Skeletal muscle satellite cell (primary cell): ENCODE data around the gene MORN3. TPM values are rescaled to one million over a fixed set of nuclear protein-coding genes. Genes with fewer than 3 reads are reported as not detected.
"Not testable (repeated sequence)": the region's sequence is repeated elsewhere in the genome, so short reads cannot be mapped to it uniquely, and the experiment has no call there.

Experiments used
- H3K27me3 ChIP-seq: 2 replicates; pipeline ENCODE4 v1.7.0; 2013; ENCODE audit warnings: low read length; ENCODE audit not compliant: control insufficient read depth, insufficient read depth
- H3K36me3 ChIP-seq: 2 replicates; pipeline ENCODE4 v1.7.0; 2013; ENCODE audit warnings: mild to moderate bottlenecking, control low read depth, low read length; ENCODE audit not compliant: insufficient read depth
- H3K4me1 ChIP-seq: 2 replicates; pipeline ENCODE4 v1.7.0; 2013; ENCODE audit warnings: low read length; ENCODE audit not compliant: control insufficient read depth, insufficient read depth
- H3K4me2 ChIP-seq: 2 replicates; pipeline ENCODE4 v1.7.0; 2013; ENCODE audit warnings: mild to moderate bottlenecking, low read length
- H3K4me3 ChIP-seq: 2 replicates; pipeline ENCODE4 v1.7.0; 2013; ENCODE audit warnings: low read length
- H3K9ac ChIP-seq: 2 replicates; pipeline ENCODE4 v1.7.0; 2013; ENCODE audit warnings: mild to moderate bottlenecking, low read depth, low read length, moderate library complexity
- H3K9me3 ChIP-seq: replicated peaks from 2 replicates; pipeline ENCODE4 v1.7.0; 2013; ENCODE audit warnings: mild to moderate bottlenecking, control low read depth, low read length
- total RNA-seq: library from RNA; depleted of rRNA; stranded (reverse); fragments of >200 nt; gene quantifications from 2 replicates; pipeline ENCODE4 v1.2.3, GENCODE V29; 2012; rRNA removed

The MORN3 gene
- total RNA-seq: under 0.01 and 0.44 TPM in 2 replicates

GRCh38 chr12:121669521-121669900 is at the start of gene MORN3:
Gene MORN3 (minus strand): TSS chr12:121669654. CDS start chr12:121669483, 171 bp downstream.
- no peaks in the 10 kb centered on the region for H3K9me3 ChIP-seq
- peaks cover 14% of the 10 kb centered on the region for H3K4me1 ChIP-seq
- H3K27me3 ChIP-seq: no peaks in the 10 kb centered on the region
- no peak within 1 kb of the TSS for H3K9ac ChIP-seq
- H3K4me2 ChIP-seq: no peak within 1 kb of the TSS
- no peaks in the 10 kb centered on the region for H3K36me3 ChIP-seq
- H3K4me3 ChIP-seq: no peak within 1 kb of the TSS

GRCh38 chr12:121718653-121719239 is 49.3 kb upstream of the MORN3 start:
- Histone ChIP-seq H3K9me3 (no peaks in the 10 kb centered on the region), H3K36me3 (no peaks in the 10 kb centered on the region), H3K9ac (no peak overlapping the region), H3K4me1 (peaks cover 49% of the 10 kb centered on the region), H3K27me3 (no peaks in the 10 kb centered on the region), H3K4me3 (no peak overlapping the region), H3K4me2 (no peak overlapping the region)

GRCh38 chr12:121717041-121717699 is 47.7 kb upstream of the MORN3 start:
- H3K4me2 ChIP-seq: peak overlapping the region; percentile 44

GRCh38 chr12:121715862-121716435 is 46.5 kb upstream of the MORN3 start:
- no peaks in the 10 kb centered on the region for H3K36me3 ChIP-seq
- H3K4me3 ChIP-seq: no peak overlapping the region
- H3K9ac ChIP-seq: no peak overlapping the region
- H3K4me2 ChIP-seq: no peak overlapping the region
- peaks cover 62% of the 10 kb centered on the region for H3K4me1 ChIP-seq
- no peaks in the 10 kb centered on the region for H3K27me3 ChIP-seq
- no peaks in the 10 kb centered on the region for H3K9me3 ChIP-seq

More at GRCh38 chr12:121717041-121717699, 47.7 kb upstream of the MORN3 start:
- Histone ChIP-seq H3K9ac (peak overlapping the region; percentile 36), H3K36me3 (no peaks in the 10 kb centered on the region), H3K9me3 (no peaks in the 10 kb centered on the region), H3K4me1 (peaks cover 54% of the 10 kb centered on the region), H3K27me3 (no peaks in the 10 kb centered on the region), H3K4me3 (no peak overlapping the region)

GRCh38 chr12:121715055-121715454 is 45.6 kb upstream of the MORN3 start:
- H3K27me3 ChIP-seq, H3K36me3 ChIP-seq, H3K9ac ChIP-seq, H3K4me3 ChIP-seq, H3K9me3 ChIP-seq, H3K4me2 ChIP-seq: not testable (repeated sequence)
- peaks cover 53% of the 10 kb centered on the region for H3K4me1 ChIP-seq

- Histone ChIP-seq H3K9me3 (no peaks in the 10 kb centered on the region), H3K36me3 (no peaks in the 10 kb centered on the region), H3K4me2 (peak overlapping the region; percentile 88), H3K4me3 (peak overlapping the region; percentile 86), H3K27me3 (no peaks in the 10 kb centered on the region), H3K4me1 (peaks cover 41% of the 10 kb centered on the region), H3K9ac (peak overlapping the region; percentile 87)
Observed at GRCh38 chr12:121713793-121714192, 44.3 kb upstream of the MORN3 start.

GRCh38 chr12:121713257-121713777 is 43.9 kb upstream of the MORN3 start:
- no peaks in the 10 kb centered on the region for H3K9me3 ChIP-seq
- peak overlapping the region; percentile 88 for H3K4me2 ChIP-seq
- peak overlapping the region; percentile 86 for H3K4me3 ChIP-seq
- peak overlapping the region; percentile 87 for H3K9ac ChIP-seq
- H3K36me3 ChIP-seq: no peaks in the 10 kb centered on the region
- H3K4me1 ChIP-seq: peaks cover 41% of the 10 kb centered on the region
- no peaks in the 10 kb centered on the region for H3K27me3 ChIP-seq

GRCh38 chr12:121712461-121713256 is 43.2 kb upstream of the MORN3 start, which contains the start of gene TMEM120B:
Gene TMEM120B (plus strand): TSS chr12:121712752. CDS start chr12:121712896, 144 bp downstream.
- Histone ChIP-seq H3K27me3 (no peaks in the 10 kb centered on the region), H3K9ac (peak within 1 kb of the TSS; percentile 87), H3K9me3 (no peaks in the 10 kb centered on the region), H3K36me3 (no peaks in the 10 kb centered on the region), H3K4me1 (peaks cover 41% of the 10 kb centered on the region), H3K4me3 (peak within 1 kb of the TSS; percentile 86), H3K4me2 (peak within 1 kb of the TSS; percentile 88)

GRCh38 chr12:121712190-121712460 is 42.7 kb upstream of the MORN3 start:
- Histone ChIP-seq H3K4me1 (peaks cover 37% of the 10 kb centered on the region), H3K4me3 (peak overlapping the region; percentile 86), H3K9ac (peak overlapping the region; percentile 87), H3K4me2 (peak overlapping the region; percentile 88), H3K27me3 (no peaks in the 10 kb centered on the region), H3K36me3 (no peaks in the 10 kb centered on the region), H3K9me3 (no peaks in the 10 kb centered on the region)

GRCh38 chr12:121711361-121712189 is 42.1 kb upstream of the MORN3 start:
- H3K9me3 ChIP-seq: no peaks in the 10 kb centered on the region
- H3K9ac ChIP-seq: peak overlapping the region; percentile 87
- no peaks in the 10 kb centered on the region for H3K36me3 ChIP-seq
- H3K4me3 ChIP-seq: peak overlapping the region; percentile 86
- H3K27me3 ChIP-seq: no peaks in the 10 kb centered on the region
- peak overlapping the region; percentile 88 for H3K4me2 ChIP-seq
- H3K4me1 ChIP-seq: peaks cover 31% of the 10 kb centered on the region
